Measurements from ENCODE around the gene LRP6.

GRCh38 chr12:12159988-12160387, 106.9 kb downstream of the LRP6 start:
- TF ChIP-seq, protein P1, sequence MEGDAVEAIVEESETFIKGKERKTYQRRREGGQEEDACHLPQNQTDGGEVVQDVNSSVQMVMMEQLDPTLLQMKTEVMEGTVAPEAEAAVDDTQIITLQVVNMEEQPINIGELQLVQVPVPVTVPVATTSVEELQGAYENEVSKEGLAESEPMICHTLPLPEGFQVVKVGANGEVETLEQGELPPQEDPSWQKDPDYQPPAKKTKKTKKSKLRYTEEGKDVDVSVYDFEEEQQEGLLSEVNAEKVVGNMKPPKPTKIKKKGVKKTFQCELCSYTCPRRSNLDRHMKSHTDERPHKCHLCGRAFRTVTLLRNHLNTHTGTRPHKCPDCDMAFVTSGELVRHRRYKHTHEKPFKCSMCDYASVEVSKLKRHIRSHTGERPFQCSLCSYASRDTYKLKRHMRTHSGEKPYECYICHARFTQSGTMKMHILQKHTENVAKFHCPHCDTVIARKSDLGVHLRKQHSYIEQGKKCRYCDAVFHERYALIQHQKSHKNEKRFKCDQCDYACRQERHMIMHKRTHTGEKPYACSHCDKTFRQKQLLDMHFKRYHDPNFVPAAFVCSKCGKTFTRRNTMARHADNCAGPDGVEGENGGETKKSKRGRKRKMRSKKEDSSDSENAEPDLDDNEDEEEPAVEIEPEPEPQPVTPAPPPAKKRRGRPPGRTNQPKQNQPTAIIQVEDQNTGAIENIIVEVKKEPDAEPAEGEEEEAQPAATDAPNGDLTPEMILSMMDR (optimal IDR thresholded peaks at IDR 0.05 in 1 of 3, IDR thresholded peaks at IDR 0.05 in 1 of 3, conservative IDR thresholded peaks at IDR 0.05 in 1 of 3; ENCODE audit: extremely low read depth in 1 of 3, insufficient read depth in 2 of 3, low read length in 3 of 3) = no peak
- TF ChIP-seq EZH2 (IDR thresholded peaks at IDR 0.05; ENCODE audit: low read length) = no peak
